ENCODE data around the gene HUNK.

GRCh38 chr21:31855180-31855579, 17.6 kb upstream of the HUNK start:
- no peak for TF ChIP-seq CTCF (IDR thresholded peaks at IDR 0.05)
- TF ChIP-seq EZH2 (IDR thresholded peaks at IDR 0.05; ENCODE audit: borderline replicate concordance, insufficient read depth, low read depth, low read length, poor library complexity, severe bottlenecking) = no peak

Data from B cell (primary cell).